ENCODE data around the gene RUNX2. TPM values are rescaled to one million over a fixed set of nuclear protein-coding genes. Genes with fewer than 3 reads are reported as not detected.

The RUNX2 gene
- total and polyA plus RNA-seq, 12 donors, result 0.28 to 4.5 (median 1.8) TPM

- Histone ChIP-seq H3K27me3 (no peaks in the 10 kb centered on the region), H3K9me3 (replicated peaks in 1 of 3) (no peaks in the 10 kb centered on the region), H3K4me1 (replicated peaks in 1 of 2) (no peaks in the 10 kb centered on the region), H3K27ac (no peak overlapping the region), H3K4me3 (no peak overlapping the region), H3K36me3 (replicated peaks in 1 of 2) (no peaks in the 10 kb centered on the region)
- TF ChIP-seq CTCF (IDR thresholded peaks at IDR 0.05), result no peak
- no peak for TF ChIP-seq POLR2A (IDR thresholded peaks at IDR 0.05)
- intact Hi-C loops (cut with DNase I), result no loop called here
- 77 to 79% (median 78%) methylated on average over 4 of the region's 4 CpGs for WGBS, 4 donors
- no peak for DNase-seq
These were observed 286.6 kb downstream of the RUNX2 start for GRCh38 chr6:45614488-45615285.

GRCh38 chr6:45616209-45616608, 288.1 kb downstream of the RUNX2 start:
- no peak overlapping the region for H3K27ac ChIP-seq
- no peaks in the 10 kb centered on the region for H3K27me3 ChIP-seq
- H3K4me1 ChIP-seq (replicated peaks in 1 of 2), result no peaks in the 10 kb centered on the region
- no peak for DNase-seq
- 68 to 85% (median 72%) methylated on average over 1 of the region's 1 CpG for WGBS, 4 donors
- TF ChIP-seq CTCF (IDR thresholded peaks at IDR 0.05) (no peak), POLR2A (IDR thresholded peaks at IDR 0.05) (no peak)
- H3K9me3 ChIP-seq (replicated peaks in 1 of 3), result no peaks in the 10 kb centered on the region
- intact Hi-C loops (cut with DNase I), result no loop called here
- no peaks in the 10 kb centered on the region for H3K36me3 ChIP-seq (replicated peaks in 1 of 2)
- H3K4me3 ChIP-seq, result no peak overlapping the region

GRCh38 chr6:45617441-45617840, 289.3 kb downstream of the RUNX2 start:
- H3K27me3 ChIP-seq, result no peaks in the 10 kb centered on the region
- H3K4me1 ChIP-seq (replicated peaks in 1 of 2), result no peaks in the 10 kb centered on the region
- no peak overlapping the region for H3K4me3 ChIP-seq
- DNase-seq, result no peak
- H3K36me3 ChIP-seq (replicated peaks in 1 of 2), result no peaks in the 10 kb centered on the region
- H3K9me3 ChIP-seq (replicated peaks in 1 of 3), result no peaks in the 10 kb centered on the region
- no peak overlapping the region for H3K27ac ChIP-seq
- 93 to 97% (median 96%) methylated on average over 3 of the region's 3 CpGs for WGBS, 4 donors
- intact Hi-C loops (cut with DNase I), result no loop called here
- TF ChIP-seq CTCF (IDR thresholded peaks at IDR 0.05) (no peak), POLR2A (IDR thresholded peaks at IDR 0.05) (no peak)

- Histone ChIP-seq H3K4me1 (replicated peaks in 1 of 2) (no peaks in the 10 kb centered on the region), H3K4me3 (no peak overlapping the region), H3K36me3 (replicated peaks in 1 of 2) (no peaks in the 10 kb centered on the region), H3K27me3 (no peaks in the 10 kb centered on the region), H3K9me3 (replicated peaks in 1 of 3) (no peaks in the 10 kb centered on the region), H3K27ac (no peak overlapping the region)
- no peak for DNase-seq
- intact Hi-C loops (cut with DNase I), result no loop called here
- WGBS, 4 donors, result 84 to 100% (median 98%) methylated on average over 2 of the region's 2 CpGs
- no peak for TF ChIP-seq POLR2A (IDR thresholded peaks at IDR 0.05)
- no peak for TF ChIP-seq CTCF (IDR thresholded peaks at IDR 0.05)
These were observed 290.1 kb downstream of the RUNX2 start for GRCh38 chr6:45618259-45618658.
